GM18526 (cell line): ENCODE data around the gene CUL1.

Experiments
- POLR2A ChIP-seq: IDR thresholded peaks from 3 replicates; pipeline ENCODE4 v1.6.1; 2011; ENCODE audit not compliant: insufficient read length; ENCODE audit errors: extremely low read depth

Gene CUL1

GRCh38 chr7:148722340-148723165, 23.9 kb downstream of the CUL1 start:
- no peak for TF ChIP-seq POLR2A

- TF ChIP-seq POLR2A: no peak
Measured at GRCh38 chr7:148723166-148723559, 24.5 kb downstream of the CUL1 start.

- no peak for TF ChIP-seq POLR2A
Measured at GRCh38 chr7:148723846-148724245, 25.1 kb downstream of the CUL1 start.

DNA sequence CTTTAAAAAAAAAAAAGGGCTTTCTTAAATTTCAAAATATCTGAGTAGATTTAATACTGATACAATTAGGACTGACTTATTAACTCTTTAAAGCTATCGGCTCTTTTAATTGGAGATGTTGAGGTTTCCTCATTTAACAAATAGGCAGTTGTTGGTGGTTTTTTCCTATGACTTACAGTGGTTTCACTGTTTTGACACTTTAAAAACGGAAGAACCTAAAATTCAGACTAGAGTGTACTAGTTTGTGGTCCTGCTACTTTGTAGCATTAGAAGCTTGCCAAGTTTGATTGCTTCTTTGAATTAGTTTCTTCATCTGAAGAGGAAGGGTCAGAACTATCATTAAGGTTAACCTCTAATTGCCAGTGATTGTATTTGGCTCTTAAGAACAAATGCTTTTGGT, 27.7 kb downstream of the CUL1 start:
- TF ChIP-seq POLR2A: no peak

DNA sequence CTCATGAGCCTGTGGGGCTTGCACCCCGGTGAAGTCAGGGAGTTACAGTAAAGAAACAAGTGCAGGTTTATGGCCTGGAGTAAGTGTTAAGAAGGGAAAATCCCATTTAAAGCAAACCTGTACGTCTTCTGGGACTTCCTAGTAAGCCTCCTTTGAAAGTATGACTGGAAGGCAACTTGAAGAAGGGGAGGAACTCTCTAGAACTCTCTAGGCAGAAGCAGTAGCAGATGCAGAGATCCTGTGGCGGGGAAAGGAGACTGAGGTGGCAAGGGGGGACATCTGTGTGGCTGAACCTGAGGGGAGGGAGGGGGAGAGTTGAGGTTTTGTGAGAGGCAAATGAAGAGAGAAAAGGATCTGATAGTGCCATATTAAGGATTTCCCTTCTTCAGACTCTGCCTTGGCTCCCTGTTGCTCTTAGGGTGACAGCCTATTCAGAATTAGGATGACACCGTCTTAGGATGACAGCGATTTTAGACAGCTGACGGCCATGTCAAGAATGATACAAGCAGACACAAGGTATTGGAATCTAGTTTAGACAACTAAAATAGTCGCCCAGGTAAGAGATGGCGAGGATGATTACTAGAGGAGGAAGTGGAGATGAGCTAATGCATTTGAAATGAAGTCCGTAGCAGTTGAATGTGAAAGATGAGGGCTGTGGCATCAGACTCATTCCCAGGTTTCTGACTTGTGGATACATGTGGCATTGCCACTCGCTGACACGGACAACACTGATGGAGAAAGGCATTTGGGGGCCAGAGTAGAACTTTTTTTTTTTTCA, 29.0 kb downstream of the CUL1 start:
- TF ChIP-seq POLR2A: no peak

DNA sequence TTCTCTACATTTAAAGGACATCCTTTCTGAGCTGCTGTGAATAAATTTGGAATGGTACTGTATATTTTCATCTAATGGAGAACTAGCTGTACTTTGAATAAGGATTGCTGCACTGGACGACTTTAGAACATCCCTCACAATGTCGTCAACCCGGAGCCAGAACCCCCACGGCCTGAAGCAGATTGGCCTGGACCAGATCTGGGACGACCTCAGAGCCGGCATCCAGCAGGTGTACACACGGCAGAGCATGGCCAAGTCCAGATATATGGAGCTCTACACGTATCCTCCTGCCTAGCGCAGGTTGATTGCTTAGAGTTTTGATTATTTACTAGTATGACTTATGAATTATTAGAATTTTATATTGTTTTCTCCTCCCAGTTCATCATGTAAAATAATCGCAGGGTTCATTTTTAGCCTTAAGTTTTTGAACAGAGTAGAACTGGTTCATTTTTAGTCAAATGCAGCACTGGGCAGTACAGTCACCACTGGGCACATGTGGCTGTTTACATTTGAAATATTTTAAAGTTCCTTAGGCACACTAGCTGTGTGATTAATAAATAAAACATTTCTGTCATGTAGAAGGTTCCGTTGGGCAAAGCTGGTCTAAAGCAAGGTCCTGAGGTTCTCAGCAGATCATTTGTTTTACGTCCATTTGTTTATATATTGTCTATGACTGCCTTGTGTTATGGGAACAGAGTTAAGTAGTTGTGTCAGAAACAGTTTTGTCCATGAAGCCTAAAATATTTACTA, 31.5 kb downstream of the CUL1 start:
- no peak for TF ChIP-seq POLR2A

GRCh38 chr7:148732862-148733261, 34.2 kb downstream of the CUL1 start:
- no peak for TF ChIP-seq POLR2A

DNA sequence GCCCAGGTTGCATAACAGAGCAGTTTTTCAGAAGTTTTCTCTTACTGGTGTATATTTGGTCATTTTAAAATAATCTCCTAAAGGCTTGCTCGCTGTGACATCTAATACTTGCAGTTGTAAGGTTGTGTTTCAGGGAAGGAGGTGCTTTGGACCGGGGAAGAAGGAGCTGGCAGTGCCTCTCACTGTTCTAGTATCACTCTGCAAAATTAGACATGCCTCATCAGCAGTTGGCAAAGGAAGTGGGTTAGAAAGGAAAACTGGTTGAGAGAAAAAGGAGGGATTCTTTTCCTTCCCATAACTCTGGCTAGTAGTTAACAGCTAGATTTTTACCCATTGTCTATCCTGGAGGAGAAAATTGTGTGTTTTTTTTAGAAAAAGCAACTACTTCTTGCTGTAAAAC, 34.8 kb downstream of the CUL1 start:
- TF ChIP-seq POLR2A: no peak

DNA sequence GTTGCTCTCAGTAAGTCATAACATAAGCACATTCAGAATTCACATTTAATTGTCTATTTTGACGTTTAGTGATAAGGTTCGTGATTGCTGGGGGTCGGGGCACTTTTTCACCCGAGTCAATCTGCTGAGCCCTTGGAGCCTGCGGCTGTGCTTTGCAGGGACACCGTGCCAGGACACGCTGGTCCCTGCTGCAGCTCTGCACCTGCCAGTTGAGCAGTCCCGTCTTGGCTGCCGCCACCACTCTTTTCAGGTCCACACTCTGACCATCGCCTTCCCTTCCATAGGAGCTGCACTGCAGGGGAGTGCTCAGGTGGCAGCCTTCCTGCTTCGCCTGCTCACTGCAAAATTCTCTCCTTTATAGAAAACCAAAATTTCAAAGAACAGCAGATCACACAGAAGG, 36.4 kb downstream of the CUL1 start:
- no peak for TF ChIP-seq POLR2A

GRCh38 chr7:148735967-148736366, 37.3 kb downstream of the CUL1 start:
- no peak for TF ChIP-seq POLR2A

GRCh38 chr7:148738737-148739535, 40.2 kb downstream of the CUL1 start:
- no peak for TF ChIP-seq POLR2A

DNA sequence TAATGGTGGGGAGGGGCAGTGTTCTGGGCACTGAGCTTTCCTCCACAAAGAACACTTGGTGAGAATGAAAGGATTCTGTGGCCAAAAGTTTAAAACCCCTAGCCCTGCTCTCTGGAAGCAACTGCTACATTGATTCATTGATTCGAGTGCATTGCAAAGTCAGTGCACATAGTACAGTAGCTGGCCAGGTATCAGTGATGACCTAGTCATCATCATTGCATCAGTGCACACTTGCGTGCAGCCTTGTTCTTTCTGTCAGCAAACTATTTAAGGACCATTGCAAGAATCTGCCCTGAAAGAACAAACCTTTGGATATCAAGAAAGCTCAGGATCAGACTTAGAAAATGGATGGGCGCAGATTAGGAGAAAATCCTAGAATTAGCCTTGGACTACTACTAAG, 47.4 kb downstream of the CUL1 start:
- no peak for TF ChIP-seq POLR2A

GRCh38 chr7:148747274-148747673, 48.6 kb downstream of the CUL1 start:
- no peak for TF ChIP-seq POLR2A

DNA sequence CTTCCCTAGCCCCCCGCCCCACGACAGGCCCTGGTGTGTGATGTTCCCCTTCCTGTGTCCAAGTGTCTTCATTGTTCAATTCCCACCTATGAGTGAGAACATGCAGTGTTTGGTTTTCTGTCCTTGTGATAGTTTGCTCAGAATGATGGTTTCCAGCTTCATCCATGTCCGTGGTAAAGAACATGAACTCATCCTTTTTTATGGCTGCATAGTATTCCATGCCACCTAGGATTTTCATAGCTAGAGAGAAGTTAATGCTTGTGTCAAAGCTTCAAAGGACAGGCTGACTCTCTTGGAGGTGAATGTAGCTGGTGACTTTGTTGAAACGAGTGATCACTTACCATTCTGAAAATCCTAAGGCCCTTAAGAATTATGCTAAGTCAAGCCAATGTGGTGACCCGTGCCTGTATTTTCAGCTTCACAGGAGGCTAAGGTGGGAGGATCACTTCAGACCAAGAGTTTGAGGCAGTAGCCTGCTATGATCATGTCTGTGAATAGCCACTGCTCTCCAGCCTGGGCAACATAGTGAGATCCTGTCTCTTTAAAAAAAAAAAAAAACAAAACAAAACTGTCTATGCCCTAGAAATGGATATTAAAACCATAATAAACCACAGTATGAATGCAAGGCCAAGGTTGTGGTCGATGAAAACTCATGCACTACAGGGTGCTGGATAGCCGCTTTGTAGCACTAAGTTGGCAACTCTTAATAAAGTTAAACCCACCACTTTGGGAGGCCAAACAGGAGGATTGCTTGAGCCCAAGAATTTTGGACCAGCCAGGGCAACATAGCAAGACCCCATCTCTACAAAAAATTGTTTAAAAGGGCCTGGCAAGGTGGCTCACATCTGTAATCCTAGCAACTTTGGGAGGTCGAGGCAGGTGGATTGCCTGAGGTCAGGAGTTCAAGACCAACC, 52.0 kb downstream of the CUL1 start:
- no peak for TF ChIP-seq POLR2A
